HG03378 (cell line): ENCODE results near the gene CHST12.
"Not testable (repeated sequence)": the region's sequence is repeated elsewhere in the genome, so short reads cannot be mapped to it uniquely, and the experiment has no call there.

Experiments
- ATAC-seq: cut with Tn5 transposase; IDR thresholded peaks from one replicate; pipeline ENCODE4 v1.9.1; 2021; ENCODE audit warnings: mild to moderate bottlenecking, moderate library complexity; ENCODE audit not compliant: unreplicated experiment

The CHST12 gene

DNA sequence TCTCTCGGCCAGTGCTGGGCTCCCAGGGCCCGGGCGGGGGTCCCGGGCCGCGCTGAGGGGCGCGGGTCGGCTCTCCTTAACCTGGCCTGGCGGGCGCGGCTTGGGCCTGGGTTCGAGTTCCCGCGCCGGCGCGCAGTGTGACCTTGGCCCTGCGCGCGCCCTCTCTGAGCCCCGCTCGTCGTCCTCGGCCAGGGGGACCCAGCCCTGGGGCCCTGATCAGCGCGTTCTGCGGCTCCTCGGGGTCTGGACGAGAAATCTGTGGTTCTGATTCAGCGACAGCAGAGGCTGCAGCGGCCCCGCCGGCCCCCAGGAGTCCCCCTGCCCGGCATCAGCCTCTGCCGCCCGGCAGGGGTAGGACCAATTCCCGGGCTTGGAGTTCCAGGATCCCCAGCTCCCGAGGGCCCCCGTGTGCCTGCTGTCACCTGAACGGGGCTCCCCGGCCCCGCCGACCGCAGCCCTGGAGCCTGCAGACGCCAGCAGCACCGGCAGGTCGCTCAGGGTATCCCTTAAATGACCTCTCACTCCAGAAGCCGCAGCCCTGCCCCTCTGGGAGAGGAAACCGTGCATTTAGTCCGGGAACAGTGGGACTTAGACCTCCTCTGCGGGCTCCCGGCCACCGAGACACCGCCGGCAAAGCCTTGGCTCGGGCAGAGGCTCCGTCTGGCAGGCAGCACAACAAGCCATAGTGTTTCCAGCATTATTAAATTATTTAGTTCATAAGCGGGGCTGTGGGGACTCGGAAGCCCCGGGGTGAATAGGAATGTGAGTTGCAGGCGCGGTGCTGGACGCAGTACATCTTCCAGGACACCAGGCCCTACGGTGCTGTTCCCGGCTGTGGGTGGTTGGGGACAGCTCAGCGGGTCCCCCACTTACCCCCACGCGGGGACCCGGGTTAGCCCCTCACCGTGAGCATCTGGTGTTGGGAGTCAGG lies 572 bp downstream of the CHST12 start:
- no peak for ATAC-seq

DNA sequence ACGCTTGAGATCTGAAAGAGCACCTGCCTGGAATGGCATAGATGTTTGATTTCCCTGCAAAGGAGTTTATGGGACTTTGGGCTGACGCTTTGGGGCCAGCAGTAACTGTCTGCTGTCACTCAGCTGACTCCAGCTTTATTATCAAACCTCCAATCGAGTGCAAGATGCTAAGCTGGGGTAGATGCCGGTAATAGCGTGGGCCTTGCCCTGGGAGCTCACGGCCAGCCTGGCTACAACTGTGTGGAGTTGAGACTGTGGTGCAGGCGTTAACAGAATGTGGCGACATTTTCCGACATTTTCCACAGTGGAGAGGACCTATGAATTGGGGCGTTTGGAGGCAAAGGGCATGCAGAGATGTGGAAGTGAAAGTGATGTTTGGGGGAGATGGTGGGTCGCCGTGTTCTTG lies 1.3 kb downstream of the CHST12 start:
- ATAC-seq, result no peak

DNA sequence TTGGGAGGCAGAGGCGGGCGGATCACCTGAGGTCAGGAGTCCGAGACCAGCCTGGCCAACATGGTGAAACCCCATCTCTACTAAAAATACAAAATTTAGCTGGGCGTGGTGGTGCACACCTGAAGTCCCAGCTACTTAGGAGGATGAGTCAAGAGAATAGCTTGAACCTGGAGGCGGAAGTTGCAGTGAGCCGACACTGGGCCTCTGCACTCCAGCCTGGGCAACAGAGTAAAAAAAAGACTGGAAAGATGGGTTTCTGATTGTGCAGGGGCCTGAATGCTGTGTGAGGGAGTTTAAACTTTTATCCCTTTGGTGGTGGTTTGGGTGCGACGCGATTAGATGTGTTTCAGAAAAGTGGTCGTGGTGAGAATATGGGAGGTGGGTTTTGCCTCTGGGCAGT lies 1.8 kb downstream of the CHST12 start:
- ATAC-seq, result no peak

- peak; percentile 44 for ATAC-seq
Measured at GRCh38 chr7:2405601-2406345, 2.4 kb downstream of the CHST12 start.

DNA sequence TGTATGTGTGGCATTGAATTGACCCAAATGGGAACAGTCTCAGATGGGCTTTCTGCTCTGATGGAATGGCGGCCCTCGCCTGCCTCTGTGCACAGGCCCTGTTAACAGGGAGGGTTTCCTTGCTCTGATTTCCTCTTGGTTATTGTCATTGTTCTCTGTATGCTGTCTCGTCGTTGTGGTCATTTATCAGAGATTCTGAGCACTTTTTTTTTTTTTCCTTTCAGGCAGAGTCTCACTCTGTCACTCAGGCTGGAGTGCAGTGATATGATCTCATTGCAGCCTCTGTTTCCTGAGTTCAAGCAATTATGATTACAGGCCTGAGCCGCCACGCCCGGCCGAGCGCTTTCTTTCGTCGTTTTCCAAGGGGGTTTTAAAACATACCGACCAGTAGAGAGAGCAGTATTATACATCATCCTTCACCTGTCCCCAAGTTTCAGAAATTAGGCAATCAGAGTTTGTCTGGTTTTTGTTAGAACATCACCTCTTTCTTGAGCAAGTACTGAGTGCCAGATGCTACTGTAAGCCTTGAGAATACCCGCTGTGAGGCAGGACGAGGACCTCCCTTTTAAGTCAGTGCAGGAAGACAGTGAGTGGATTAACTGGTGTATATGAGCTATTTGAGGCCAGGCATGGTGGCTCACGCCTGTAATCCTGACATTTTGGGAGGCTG lies 6.5 kb downstream of the CHST12 start:
- no peak for ATAC-seq

GRCh38 chr7:2411049-2411448 lies 7.6 kb downstream of the CHST12 start:
- ATAC-seq, result no peak

DNA sequence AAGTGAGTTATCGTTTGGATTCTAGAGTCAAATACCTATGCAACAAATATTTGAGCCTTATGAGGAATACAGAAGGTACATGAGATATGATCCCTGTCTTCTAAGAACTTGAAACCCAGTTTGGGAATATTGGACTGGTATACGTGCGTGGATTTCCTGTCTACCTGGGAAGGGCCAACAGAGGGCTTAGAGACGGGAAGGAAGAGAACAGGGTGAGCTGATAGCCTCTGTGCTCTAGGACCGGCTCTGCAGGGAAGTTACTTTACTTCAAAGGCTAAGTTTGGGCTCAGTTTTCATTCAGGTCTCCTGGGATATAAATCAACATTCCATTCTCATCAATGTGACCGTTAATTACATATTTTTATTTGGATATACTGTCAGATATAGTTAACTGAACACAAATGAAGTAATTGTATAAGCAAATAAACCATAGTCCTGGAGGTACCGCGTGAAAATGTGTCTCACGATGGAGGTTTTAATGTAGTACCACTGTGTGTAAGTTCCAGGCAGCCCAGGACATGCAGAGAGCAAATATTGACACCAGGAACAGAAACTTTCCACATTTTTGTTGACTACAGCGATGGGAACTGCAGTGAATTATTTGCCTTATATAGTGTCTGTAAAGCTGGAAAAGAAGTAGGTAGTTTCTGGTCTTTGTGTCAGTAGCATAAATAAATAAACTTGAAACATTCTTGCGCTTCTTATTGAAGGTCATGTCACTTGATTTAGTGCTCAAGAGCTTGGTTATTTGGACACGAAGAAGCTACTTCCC lies 8.6 kb downstream of the CHST12 start:
- ATAC-seq, result no peak

GRCh38 chr7:2412587-2413201 lies 9.3 kb downstream of the CHST12 start:
- no peak for ATAC-seq

GRCh38 chr7:2416063-2416462 lies 12.7 kb downstream of the CHST12 start:
- no peak for ATAC-seq

DNA sequence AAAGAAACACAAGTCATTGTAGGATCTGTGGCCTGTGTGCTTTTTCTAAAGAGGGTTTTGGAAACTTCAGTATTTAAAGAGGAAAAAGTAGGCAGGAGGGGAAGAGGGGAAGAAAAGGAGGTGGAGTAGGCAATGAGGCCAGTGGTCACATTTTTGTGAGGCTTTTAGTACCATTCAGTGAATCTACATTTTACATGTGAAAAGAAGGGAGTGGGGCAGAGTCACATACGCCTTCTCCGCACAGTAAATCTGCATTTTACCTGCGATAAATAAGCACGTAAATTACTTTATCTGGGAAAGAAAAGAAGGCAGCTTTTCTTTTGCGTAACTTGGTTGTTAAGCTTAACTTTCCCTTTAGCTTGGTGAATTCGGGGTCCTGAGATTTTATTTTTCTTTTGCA lies 13.2 kb downstream of the CHST12 start:
- no peak for ATAC-seq

DNA sequence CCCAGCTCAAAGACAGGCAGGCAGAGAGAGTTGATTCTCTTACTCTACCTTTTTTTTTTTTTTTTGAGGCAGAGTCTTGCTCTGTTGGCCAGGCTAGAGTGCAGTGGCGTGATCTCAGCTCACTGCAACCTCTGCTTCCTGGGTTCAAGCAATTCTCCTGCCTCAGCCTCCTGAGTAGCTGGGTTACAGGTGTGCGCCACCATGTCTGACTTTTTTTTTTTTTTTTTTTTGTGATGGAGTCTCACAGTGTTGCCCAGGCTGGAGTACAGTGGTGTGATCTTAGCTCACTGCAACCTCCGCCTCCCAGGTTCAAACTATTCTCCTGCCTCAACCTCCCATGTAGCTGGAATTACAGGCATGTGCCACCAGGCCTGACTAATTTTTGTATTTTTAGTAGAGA lies 13.8 kb downstream of the CHST12 start:
- not testable (repeated sequence) for ATAC-seq

GRCh38 chr7:2417981-2418481 lies 14.6 kb downstream of the CHST12 start:
- no peak for ATAC-seq

DNA sequence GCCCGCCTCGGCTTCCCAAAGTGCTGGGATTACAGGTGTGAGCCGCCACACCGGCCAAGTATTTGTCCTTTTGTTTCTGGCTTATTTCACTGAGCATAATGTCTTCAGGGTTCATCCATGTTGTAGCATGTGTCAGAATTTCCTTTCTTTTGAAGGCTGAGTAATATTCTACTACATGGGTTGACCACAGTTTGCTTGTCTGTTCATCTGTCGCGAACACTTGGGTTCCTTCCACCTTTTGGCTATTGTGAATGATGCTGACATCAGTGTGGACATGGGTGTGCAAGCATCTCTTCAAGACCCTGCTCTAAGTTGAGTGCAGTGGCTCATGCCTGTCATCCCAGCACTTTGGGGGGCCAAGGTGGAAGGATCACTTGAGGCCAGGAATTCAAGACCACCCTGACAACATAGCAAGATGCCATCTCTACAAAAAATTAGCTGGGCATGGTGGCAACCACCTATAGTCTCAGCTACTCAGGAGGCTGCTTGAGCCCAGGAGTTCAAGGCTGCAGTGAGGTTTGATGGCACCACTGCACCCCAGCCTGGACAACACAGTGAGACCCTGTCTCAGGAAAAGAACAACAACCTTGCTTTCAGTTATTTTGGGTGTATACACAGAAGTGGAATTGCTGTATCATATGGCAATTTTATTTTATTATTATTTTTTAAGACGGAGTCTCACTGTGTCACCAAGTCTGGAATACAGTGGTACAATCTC lies 17.0 kb downstream of the CHST12 start:
- ATAC-seq, result no peak

DNA sequence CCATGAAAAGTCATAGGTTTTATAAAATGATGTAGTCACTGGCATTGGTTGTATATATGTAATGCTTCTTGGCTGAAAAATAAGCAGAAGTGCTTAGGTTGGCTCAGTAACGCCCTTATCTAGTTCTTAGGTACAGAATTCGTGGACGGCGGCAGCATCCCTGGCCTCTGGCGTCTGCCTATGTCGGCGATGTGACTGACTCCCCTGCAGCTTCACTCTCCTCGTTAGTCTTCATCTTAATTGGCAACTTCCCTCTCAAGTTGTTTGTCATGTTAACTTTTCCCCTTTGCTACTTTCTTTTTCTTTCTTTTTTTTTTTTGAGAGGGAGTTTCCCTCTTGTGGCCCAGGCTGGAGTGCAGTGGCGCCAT lies 18.5 kb downstream of the CHST12 start:
- no peak for ATAC-seq

GRCh38 chr7:2425749-2426148 lies 22.3 kb downstream of the CHST12 start:
- ATAC-seq, result no peak

- ATAC-seq, result no peak
Measured at GRCh38 chr7:2431260-2431867, 28.0 kb downstream of the CHST12 start.

DNA sequence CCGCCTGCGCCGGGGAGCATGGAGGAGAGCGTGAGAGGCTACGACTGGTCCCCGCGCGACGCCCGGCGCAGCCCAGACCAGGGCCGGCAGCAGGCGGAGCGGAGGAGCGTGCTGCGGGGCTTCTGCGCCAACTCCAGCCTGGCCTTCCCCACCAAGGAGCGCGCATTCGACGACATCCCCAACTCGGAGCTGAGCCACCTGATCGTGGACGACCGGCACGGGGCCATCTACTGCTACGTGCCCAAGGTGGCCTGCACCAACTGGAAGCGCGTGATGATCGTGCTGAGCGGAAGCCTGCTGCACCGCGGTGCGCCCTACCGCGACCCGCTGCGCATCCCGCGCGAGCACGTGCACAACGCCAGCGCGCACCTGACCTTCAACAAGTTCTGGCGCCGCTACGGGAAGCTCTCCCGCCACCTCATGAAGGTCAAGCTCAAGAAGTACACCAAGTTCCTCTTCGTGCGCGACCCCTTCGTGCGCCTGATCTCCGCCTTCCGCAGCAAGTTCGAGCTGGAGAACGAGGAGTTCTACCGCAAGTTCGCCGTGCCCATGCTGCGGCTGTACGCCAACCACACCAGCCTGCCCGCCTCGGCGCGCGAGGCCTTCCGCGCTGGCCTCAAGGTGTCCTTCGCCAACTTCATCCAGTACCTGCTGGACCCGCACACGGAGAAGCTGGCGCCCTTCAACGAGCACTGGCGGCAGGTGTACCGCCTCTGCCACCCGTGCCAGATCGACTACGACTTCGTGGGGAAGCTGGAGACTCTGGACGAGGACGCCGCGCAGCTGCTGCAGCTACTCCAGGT lies 29.7 kb downstream of the CHST12 start:
- ATAC-seq, result no peak
